HEK293 (cell line): ENCODE results near the gene CCNB1IP1.

Experiments used
- CTCF ChIA-PET: fragments of 350-600 bp; formaldehyde crosslinking; extraction: SDS; loops from one replicate; lab custom pipeline; 2021; ENCODE audit warnings: antibody characterized with exemption; lab: Yijun Ruan, JAX
- POLR2A ChIA-PET: fragments of 300-600 bp; formaldehyde crosslinking; extraction: SDS; loops from one replicate; lab custom pipeline; 2020; ENCODE audit warnings: antibody characterized with exemption, inconsistent platforms; lab: Yijun Ruan, JAX
- H3K27ac ChIP-seq: fragments of 200-500 bp; sonication (Bioruptor generic); 2 replicates; pipeline ENCODE4 v1.5.1; 2014; ENCODE audit warnings: low read depth, low read length, control low read depth, inconsistent platforms; ENCODE audit errors: extremely low read depth
- H3K36me3 ChIP-seq, 2 experiments: fragments of 200-500 bp in 1 of 2; sonication (Bioruptor generic) in 1 of 2; 1 replicate in 1 of 2; 2 replicates in 1 of 2; pipeline ENCODE4 v1.5.1; 2014 to 2017; ENCODE audit warnings: inconsistent platforms in 2 of 2, low read length in 2 of 2; ENCODE audit not compliant: control insufficient read depth in 2 of 2, insufficient read depth in 1 of 2
- H3K4me1 ChIP-seq: fragments of 200-500 bp; sonication (Bioruptor generic); 2 replicates; pipeline ENCODE4 v1.5.1; 2014; ENCODE audit warnings: mild to moderate bottlenecking, low read length, inconsistent platforms; ENCODE audit not compliant: control insufficient read depth, insufficient read depth
- H3K4me3 ChIP-seq: 2 replicates; pipeline ENCODE4 v1.5.1; 2011; ENCODE audit warnings: low read depth, mild to moderate bottlenecking, control low read depth, low read length, moderate library complexity
- H3K9me3 ChIP-seq: fragments of 200-500 bp; sonication (Bioruptor generic); 2 replicates; pipeline ENCODE4 v1.5.1; 2014; ENCODE audit warnings: low read depth, low read length, inconsistent platforms; ENCODE audit not compliant: control insufficient read depth, insufficient read depth
- SCRT2 ChIP-seq: fragments of 450-650 bp; formaldehyde crosslinking; IDR thresholded peaks from 2 replicates; pipeline ENCODE4 v1.5.1; 2016; ENCODE audit warnings: missing biosample characterization, missing genetic modification characterization
- SP7 ChIP-seq: fragments of 450-650 bp; formaldehyde crosslinking; IDR thresholded peaks from 2 replicates; pipeline ENCODE4 v1.5.1; 2016; ENCODE audit warnings: missing biosample characterization, missing genetic modification characterization
- ZBTB17 ChIP-seq: fragments of 450-650 bp; formaldehyde crosslinking; IDR thresholded peaks from 2 replicates; pipeline ENCODE4 v1.5.1; 2016; ENCODE audit warnings: missing biosample characterization, missing genetic modification characterization
- ZNF600 ChIP-seq: fragments of 450-650 bp; formaldehyde crosslinking; IDR thresholded peaks from 2 replicates; pipeline ENCODE4 v1.5.1; 2016; ENCODE audit warnings: missing biosample characterization, missing genetic modification characterization
- ZNF629 ChIP-seq: fragments of 450-650 bp; formaldehyde crosslinking; IDR thresholded peaks from 2 replicates; pipeline ENCODE4 v1.5.1; 2017; ENCODE audit warnings: missing biosample characterization, missing genetic modification characterization
- ZNF654 ChIP-seq: fragments of 450-650 bp; formaldehyde crosslinking; IDR thresholded peaks from 2 replicates; pipeline ENCODE4 v1.5.1; 2016; ENCODE audit warnings: low read depth, missing biosample characterization, missing genetic modification characterization
- ZNF660 ChIP-seq: fragments of 450-650 bp; IDR thresholded peaks from 2 replicates; pipeline ENCODE4 v1.5.1; 2018; ENCODE audit warnings: missing biosample characterization, mild to moderate bottlenecking, missing genetic modification characterization
- ZNF664 ChIP-seq: fragments of 450-650 bp; formaldehyde crosslinking; IDR thresholded peaks from 2 replicates; pipeline ENCODE4 v1.5.1; 2016; ENCODE audit warnings: missing biosample characterization, missing genetic modification characterization
- ZNF792 ChIP-seq: fragments of 450-650 bp; formaldehyde crosslinking; IDR thresholded peaks from 2 replicates; pipeline ENCODE4 v1.5.1; 2016; ENCODE audit warnings: missing biosample characterization, missing genetic modification characterization
- TF ChIP-seq, protein P1 (sequence below): fragments of 450-650 bp; formaldehyde crosslinking; IDR thresholded peaks from 2 replicates; pipeline ENCODE4 v1.5.1; 2016; ENCODE audit warnings: missing biosample characterization, missing genetic modification characterization
- TF ChIP-seq, protein P2 (sequence below): fragments of 450-650 bp; formaldehyde crosslinking; IDR thresholded peaks from 2 replicates; pipeline ENCODE4 v1.5.1; 2016; ENCODE audit warnings: missing biosample characterization, missing genetic modification characterization
- TF ChIP-seq, protein P3 (sequence below): fragments of 450-650 bp; IDR thresholded peaks from 2 replicates; pipeline ENCODE4 v1.5.1; 2018; ENCODE audit warnings: missing biosample characterization, mild to moderate bottlenecking, missing genetic modification characterization
- TF ChIP-seq, protein P4 (sequence below): fragments of 450-650 bp; formaldehyde crosslinking; IDR thresholded peaks from 2 replicates; pipeline ENCODE4 v1.5.1; 2016; ENCODE audit warnings: missing biosample characterization, missing genetic modification characterization

The CCNB1IP1 gene

DNA sequence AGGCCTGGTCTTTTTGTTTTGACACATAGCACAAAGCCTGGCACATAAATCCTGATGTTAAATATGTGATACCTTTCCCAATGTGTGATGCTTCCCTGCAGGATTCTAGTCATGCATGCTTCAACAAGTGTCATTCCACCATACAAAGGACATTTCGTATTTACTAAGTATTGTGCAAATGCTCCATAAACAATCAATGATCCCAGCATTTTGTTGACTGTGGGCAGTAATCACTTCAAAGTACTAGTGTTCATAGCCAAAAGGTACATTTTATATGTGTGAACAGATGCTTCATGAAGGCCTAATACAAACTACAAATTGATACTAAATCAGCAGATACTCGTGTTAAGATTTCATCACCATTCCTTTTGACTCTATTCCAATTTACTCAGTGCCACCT is 4.4 kb downstream of the CCNB1IP1 start:
- peaks cover 33 to 50% of the 10 kb centered on the region in 2 experiments for H3K36me3 ChIP-seq
- no peaks in the 10 kb centered on the region for H3K9me3 ChIP-seq
- no peak overlapping the region for H3K4me3 ChIP-seq
- no peak overlapping the region for H3K27ac ChIP-seq
- peaks cover 9% of the 10 kb centered on the region for H3K4me1 ChIP-seq
- ChIA-PET CTCF (interaction anchor here (0.6 to 6.0 kb wide), 9 partner anchors 12 to 362 kb away, joined by 3 to 67 read pairs (median 7); partner anchors contain the start of genes PARP2 and TTC5), POLR2A (interaction anchor here (4.3 kb wide), 1 partner anchor 14 kb away, joined by 45 read pairs; the partner anchor contains the start of gene PARP2)
- TF ChIP-seq, protein P1, sequence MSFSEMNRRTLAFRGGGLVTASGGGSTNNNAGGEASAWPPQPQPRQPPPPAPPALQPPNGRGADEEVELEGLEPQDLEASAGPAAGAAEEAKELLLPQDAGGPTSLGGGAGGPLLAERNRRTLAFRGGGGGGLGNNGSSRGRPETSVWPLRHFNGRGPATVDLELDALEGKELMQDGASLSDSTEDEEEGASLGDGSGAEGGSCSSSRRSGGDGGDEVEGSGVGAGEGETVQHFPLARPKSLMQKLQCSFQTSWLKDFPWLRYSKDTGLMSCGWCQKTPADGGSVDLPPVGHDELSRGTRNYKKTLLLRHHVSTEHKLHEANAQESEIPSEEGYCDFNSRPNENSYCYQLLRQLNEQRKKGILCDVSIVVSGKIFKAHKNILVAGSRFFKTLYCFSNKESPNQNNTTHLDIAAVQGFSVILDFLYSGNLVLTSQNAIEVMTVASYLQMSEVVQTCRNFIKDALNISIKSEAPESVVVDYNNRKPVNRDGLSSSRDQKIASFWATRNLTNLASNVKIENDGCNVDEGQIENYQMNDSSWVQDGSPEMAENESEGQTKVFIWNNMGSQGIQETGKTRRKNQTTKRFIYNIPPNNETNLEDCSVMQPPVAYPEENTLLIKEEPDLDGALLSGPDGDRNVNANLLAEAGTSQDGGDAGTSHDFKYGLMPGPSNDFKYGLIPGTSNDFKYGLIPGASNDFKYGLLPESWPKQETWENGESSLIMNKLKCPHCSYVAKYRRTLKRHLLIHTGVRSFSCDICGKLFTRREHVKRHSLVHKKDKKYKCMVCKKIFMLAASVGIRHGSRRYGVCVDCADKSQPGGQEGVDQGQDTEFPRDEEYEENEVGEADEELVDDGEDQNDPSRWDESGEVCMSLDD (tag by site-specific recombination) = no peak
- peak; percentile 78 for TF ChIP-seq SCRT2

DNA sequence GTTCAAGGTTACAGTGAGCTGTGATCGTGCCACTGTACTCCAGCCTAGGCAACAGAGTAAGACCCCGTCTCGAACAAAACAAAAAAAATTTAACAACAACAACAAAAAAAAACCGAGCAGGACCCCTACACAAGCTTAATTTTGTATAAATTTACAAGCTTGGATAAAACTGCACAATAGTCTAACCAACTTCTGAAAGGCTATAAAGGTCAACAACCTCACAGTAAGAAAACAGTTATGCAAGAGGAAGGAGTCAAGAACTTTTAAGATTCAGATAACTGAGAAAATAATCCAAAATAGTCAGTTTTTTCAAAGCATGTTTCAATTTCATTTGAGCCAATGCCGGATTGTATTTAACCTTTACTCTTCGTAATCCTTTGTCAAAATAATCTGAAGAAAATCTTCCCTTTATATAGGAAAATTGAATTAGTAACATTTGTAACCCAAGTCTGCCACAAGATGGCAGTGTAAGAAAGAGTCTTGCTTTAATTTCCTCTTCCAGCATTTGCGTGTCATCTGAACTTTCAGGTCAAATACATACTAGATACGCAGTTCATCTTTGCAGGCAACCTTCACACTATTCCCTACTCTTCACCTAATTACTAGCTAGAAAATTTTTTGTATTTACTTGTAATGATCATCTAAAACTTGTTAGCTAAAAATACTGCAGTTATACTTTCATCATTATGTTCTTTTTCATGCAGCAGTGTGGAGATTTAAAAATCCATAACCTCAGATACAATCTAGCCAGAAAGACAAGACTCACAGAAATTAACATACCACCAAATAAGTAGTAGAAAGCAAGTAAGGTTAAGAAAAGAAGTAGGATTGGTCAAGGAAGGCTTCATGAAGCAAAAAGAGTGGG is 5.8 kb downstream of the CCNB1IP1 start:
- POLR2A ChIA-PET = interaction anchor here (0.5 to 4.3 kb wide), 2 partner anchors 16 kb away, joined by 6 to 45 read pairs; partner anchors contain the start of gene PARP2
- Histone ChIP-seq H3K27ac (no peak overlapping the region), H3K9me3 (no peaks in the 10 kb centered on the region), H3K4me3 (no peak overlapping the region), H3K4me1 (peaks cover 6% of the 10 kb centered on the region; the same call in 1 of the 2 replicates), H3K36me3 (peaks cover 45 to 59% of the 10 kb centered on the region in 2 experiments)
- TF ChIP-seq ZNF664 (tag by site-specific recombination) = no peak
- TF ChIP-seq, protein P2, sequence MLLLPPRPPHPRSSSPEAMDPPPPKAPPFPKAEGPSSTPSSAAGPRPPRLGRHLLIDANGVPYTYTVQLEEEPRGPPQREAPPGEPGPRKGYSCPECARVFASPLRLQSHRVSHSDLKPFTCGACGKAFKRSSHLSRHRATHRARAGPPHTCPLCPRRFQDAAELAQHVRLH = no peak
- 0 out of 2 replicates have a peak, but pooled peaks have one; percentile 11 for TF ChIP-seq ZNF629 (tag by site-specific recombination)
- TF ChIP-seq, protein P3, sequence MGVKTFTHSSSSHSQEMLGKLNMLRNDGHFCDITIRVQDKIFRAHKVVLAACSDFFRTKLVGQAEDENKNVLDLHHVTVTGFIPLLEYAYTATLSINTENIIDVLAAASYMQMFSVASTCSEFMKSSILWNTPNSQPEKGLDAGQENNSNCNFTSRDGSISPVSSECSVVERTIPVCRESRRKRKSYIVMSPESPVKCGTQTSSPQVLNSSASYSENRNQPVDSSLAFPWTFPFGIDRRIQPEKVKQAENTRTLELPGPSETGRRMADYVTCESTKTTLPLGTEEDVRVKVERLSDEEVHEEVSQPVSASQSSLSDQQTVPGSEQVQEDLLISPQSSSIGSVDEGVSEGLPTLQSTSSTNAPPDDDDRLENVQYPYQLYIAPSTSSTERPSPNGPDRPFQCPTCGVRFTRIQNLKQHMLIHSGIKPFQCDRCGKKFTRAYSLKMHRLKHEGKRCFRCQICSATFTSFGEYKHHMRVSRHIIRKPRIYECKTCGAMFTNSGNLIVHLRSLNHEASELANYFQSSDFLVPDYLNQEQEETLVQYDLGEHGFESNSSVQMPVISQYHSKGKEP (tag by site-specific recombination) = no peak
- TF ChIP-seq, protein P4, sequence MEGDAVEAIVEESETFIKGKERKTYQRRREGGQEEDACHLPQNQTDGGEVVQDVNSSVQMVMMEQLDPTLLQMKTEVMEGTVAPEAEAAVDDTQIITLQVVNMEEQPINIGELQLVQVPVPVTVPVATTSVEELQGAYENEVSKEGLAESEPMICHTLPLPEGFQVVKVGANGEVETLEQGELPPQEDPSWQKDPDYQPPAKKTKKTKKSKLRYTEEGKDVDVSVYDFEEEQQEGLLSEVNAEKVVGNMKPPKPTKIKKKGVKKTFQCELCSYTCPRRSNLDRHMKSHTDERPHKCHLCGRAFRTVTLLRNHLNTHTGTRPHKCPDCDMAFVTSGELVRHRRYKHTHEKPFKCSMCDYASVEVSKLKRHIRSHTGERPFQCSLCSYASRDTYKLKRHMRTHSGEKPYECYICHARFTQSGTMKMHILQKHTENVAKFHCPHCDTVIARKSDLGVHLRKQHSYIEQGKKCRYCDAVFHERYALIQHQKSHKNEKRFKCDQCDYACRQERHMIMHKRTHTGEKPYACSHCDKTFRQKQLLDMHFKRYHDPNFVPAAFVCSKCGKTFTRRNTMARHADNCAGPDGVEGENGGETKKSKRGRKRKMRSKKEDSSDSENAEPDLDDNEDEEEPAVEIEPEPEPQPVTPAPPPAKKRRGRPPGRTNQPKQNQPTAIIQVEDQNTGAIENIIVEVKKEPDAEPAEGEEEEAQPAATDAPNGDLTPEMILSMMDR = 0 out of 2 replicates have a peak, but pooled peaks have one; percentile 24
- TF ChIP-seq ZBTB17 (tag by site-specific recombination) = no peak
- 0 out of 2 replicates have a peak, but pooled peaks have one; percentile 20 for TF ChIP-seq SP7
- peak; percentile 67 for TF ChIP-seq ZNF600 (tag by site-specific recombination)
- TF ChIP-seq ZNF654 = peak; percentile 66
- 0 out of 2 replicates have a peak, but pooled peaks have one; percentile 37 for TF ChIP-seq ZNF660
- no peak for TF ChIP-seq ZNF792 (tag by site-specific recombination)
- CTCF ChIA-PET = interaction anchor here (0.5 to 6.0 kb wide), 37 partner anchors 8 to 800 kb away, joined by 3 to 67 read pairs (median 4); partner anchors contain the start of genes PARP2 and TTC5
